ENCODE measurements around the gene EDIL3. TPM values are rescaled to one million over a fixed set of nuclear protein-coding genes. Genes with fewer than 3 reads are reported as not detected.

The EDIL3 gene
- total RNA-seq, 4 donors from 2014 or later, result 2.8 to 20.6 (median 10.2) TPM

DNA sequence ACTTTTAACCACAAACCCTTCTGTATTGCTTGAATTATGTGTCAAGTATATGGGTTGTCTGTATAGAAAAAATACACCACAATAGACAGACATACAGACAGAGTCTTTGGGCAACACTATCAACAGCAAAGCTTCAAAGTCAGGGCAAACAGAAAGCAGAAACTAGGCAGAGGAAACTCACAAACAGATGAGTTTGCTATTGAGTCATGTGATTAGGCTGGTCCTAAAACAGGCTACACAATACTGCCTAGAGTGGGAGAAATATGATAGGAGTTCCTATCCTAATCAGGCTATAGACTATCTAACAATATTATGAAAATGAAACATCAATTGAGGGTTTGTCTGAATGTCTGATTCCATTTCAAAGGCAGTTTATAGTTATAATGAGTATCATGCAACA lies 156.4 kb downstream of the EDIL3 start:
- H3K4me1 ChIP-seq, result no peaks in the 10 kb centered on the region
- H3K27ac ChIP-seq, result no peak overlapping the region
- DNase-seq, result no peak
- TF ChIP-seq, protein P1, sequence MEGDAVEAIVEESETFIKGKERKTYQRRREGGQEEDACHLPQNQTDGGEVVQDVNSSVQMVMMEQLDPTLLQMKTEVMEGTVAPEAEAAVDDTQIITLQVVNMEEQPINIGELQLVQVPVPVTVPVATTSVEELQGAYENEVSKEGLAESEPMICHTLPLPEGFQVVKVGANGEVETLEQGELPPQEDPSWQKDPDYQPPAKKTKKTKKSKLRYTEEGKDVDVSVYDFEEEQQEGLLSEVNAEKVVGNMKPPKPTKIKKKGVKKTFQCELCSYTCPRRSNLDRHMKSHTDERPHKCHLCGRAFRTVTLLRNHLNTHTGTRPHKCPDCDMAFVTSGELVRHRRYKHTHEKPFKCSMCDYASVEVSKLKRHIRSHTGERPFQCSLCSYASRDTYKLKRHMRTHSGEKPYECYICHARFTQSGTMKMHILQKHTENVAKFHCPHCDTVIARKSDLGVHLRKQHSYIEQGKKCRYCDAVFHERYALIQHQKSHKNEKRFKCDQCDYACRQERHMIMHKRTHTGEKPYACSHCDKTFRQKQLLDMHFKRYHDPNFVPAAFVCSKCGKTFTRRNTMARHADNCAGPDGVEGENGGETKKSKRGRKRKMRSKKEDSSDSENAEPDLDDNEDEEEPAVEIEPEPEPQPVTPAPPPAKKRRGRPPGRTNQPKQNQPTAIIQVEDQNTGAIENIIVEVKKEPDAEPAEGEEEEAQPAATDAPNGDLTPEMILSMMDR (IDR thresholded peaks at IDR 0.05), result no peak
- no peak for TF ChIP-seq POLR2A (IDR thresholded peaks at IDR 0.05)
- H3K36me3 ChIP-seq, result no peaks in the 10 kb centered on the region
- no peaks in the 10 kb centered on the region for H3K27me3 ChIP-seq
- intact Hi-C loops (cut with DNase I), result no loop called here
- no peak overlapping the region for H3K4me3 ChIP-seq
- H3K9me3 ChIP-seq, result no peaks in the 10 kb centered on the region

DNA sequence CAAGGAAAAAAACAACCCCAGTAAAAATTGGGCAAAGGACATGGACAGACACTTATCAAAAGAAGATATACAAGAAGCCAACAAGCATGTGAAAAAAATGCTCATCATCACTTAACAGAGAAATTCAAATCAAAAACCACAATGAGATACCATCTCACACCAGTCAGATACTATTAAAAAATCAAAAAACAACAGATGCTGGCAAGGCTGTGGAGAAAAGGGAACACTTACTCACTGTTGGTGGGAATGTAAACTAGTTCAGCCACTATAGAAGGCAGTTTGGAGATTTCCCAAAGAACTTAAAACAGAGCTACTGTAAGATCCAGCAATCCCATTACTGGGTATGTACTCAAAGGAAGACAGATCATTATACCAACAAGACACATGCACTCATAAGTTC lies 157.4 kb downstream of the EDIL3 start:
- H3K4me3 ChIP-seq, result no peak overlapping the region
- no peak for DNase-seq
- H3K4me1 ChIP-seq, result no peaks in the 10 kb centered on the region
- no peak overlapping the region for H3K27ac ChIP-seq
- intact Hi-C loops (cut with DNase I), result no loop called here
- no peaks in the 10 kb centered on the region for H3K9me3 ChIP-seq
- TF ChIP-seq POLR2A (IDR thresholded peaks at IDR 0.05), result no peak
- TF ChIP-seq, protein P1 (IDR thresholded peaks at IDR 0.05), result no peak
- H3K36me3 ChIP-seq, result no peaks in the 10 kb centered on the region
- no peaks in the 10 kb centered on the region for H3K27me3 ChIP-seq

DNA sequence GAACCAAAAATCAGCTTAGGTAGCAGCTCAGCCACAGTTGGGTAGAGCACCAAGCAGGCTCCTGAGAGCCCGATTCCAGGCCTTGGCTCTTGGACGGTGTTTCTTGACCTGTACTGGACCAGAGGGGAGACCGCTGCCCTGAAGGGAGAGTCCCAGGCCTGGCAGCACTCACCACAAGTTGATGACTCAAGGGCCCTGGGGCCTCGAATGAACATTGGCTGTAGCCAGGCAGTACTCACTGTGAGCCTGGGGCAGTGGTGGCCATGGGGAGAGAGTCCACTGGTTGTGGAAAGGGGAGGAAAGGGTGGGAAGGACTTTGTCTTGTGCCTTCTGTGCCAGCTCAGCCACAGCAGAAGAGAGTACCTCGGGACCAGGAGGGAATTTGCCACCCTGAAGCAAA lies 166.1 kb downstream of the EDIL3 start:
- 64 to 80% methylated on average over 1 to 5 of the region's 5 CpGs for WGBS, 2 donors
- Histone ChIP-seq H3K4me3 (no peak overlapping the region), H3K36me3 (no peaks in the 10 kb centered on the region), H3K27ac (no peak overlapping the region), H3K9me3 (no peaks in the 10 kb centered on the region), H3K27me3 (no peaks in the 10 kb centered on the region), H3K4me1 (peaks cover 0 to 22% (median 5%) of the 10 kb centered on the region in 3 donors)
- no peak for TF ChIP-seq POLR2A (IDR thresholded peaks at IDR 0.05)
- TF ChIP-seq, protein P1 (IDR thresholded peaks at IDR 0.05), result no peak
- no peak for DNase-seq
- intact Hi-C loops (cut with DNase I), result no loop called here

DNA sequence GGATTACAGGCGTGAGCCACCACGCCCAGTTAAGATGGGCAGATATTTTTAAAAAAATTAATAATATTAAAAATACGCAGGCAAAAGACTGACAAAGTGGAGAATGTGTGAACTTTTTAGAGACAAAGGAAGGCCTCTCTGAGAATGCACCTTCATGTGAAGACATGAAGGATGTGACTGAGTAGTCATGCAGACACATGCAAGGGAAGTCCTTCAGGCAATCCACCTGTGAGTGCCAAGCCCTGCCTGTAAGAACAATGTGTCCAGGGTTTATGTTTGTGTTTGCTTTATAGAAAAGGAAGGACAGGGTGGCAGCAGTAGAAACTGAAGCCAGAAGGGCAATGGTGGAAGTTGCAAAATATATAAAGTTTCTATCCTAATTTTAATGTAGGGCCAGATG lies 169.2 kb downstream of the EDIL3 start:
- H3K4me1 ChIP-seq, result peaks cover 0 to 22% (median 5%) of the 10 kb centered on the region in 3 donors
- H3K27me3 ChIP-seq, result no peaks in the 10 kb centered on the region
- H3K27ac ChIP-seq, result peak overlapping the region in 2 of 4 donors; percentile 12 to 58
- no peak for DNase-seq
- no peak overlapping the region for H3K4me3 ChIP-seq
- no peaks in the 10 kb centered on the region for H3K9me3 ChIP-seq
- intact Hi-C loops (cut with DNase I), result no loop called here
- no peaks in the 10 kb centered on the region for H3K36me3 ChIP-seq
- 38 to 72% methylated on average over 1 to 2 of the region's 3 CpGs for WGBS, 2 donors
- no peak for TF ChIP-seq POLR2A (IDR thresholded peaks at IDR 0.05)
- TF ChIP-seq, protein P1 (IDR thresholded peaks at IDR 0.05), result no peak

DNA sequence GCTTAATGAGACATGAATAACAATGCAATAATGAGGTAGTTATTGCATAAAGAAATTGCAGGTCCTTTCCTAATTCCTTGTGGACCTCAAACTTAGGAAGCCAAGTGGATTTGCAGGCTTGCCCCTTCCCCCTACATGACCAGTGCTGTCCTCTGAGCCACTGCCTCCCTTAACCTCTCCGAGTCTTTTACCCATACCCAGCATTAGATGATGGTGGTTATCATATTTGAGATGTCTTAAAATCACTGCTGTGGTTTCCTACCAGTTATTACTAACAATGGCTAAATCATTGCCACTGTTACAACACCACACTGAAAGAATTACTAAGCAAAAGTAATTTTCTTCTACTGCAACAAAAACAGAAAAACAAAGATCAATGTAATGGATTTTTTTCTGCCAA lies 170.8 kb downstream of the EDIL3 start:
- intact Hi-C loops (cut with DNase I), result no loop called here

More for the DNA sequence above, 170.8 kb downstream of the EDIL3 start:
- TF ChIP-seq, protein P1 (IDR thresholded peaks at IDR 0.05), result no peak
- no peak for TF ChIP-seq POLR2A (IDR thresholded peaks at IDR 0.05)
- Histone ChIP-seq H3K9me3 (no peaks in the 10 kb centered on the region), H3K27ac (no peak overlapping the region), H3K4me1 (peaks cover 0 to 22% (median 5%) of the 10 kb centered on the region in 3 donors), H3K4me3 (no peak overlapping the region), H3K36me3 (no peaks in the 10 kb centered on the region), H3K27me3 (no peaks in the 10 kb centered on the region)
- WGBS, 2 donors, result 78 to 91% methylated on average over 1 of the region's 1 CpG
- DNase-seq, result no peak

Measured in esophagus squamous epithelium (tissue), 5 donors.